ENCODE measurements around the gene CEMIP.

The CEMIP gene

DNA sequence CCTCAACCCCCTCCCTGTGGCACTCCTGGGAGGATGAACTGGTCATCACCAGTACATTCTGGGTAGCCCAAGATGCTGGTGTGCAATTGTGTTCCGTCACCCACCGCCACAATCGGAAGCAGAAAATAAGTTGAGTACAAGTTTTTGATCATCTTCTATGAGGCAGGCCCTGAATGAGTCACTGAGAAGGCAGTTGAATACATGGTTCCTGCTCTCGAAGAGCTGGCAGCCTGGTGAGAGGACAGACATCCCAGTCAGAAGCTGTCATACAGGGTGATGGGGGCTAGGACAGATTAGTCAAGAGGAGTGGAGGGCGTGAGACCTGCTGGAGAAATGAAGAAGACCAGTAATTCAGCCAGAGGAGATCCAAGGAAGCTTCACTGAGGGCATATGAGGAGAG lies 6.2 kb downstream of the CEMIP start:
- DNase-seq (ENCODE audit: low read depth), result no peak

DNA sequence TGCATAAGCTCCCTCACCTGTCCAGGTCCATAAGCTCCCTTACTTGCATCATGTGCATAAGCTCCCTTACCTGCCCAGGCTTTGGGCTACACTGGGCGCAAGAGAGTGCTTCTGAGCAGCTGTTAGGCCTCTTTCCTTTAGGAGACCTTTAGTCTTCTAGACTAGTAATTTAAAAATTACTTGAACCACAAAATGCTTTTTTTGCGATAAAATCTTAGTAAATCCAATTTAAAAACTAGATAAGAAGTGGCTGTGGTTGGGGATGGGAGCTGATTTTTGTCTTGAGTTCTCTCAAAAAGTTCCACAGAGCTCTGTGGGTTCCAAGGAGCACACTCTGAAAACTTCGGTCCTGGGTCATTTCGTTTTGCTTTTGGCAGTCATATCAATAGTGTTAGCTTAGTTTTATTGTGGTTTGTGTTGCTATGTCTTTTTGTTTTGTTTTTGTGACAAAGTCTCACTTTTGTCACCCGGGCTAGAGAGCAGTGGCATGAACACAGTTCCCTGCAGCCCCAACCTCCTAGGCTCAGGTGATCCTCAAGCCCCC lies 6.7 kb downstream of the CEMIP start:
- DNase-seq (ENCODE audit: low read depth), result no peak

GRCh38 chr15:80787316-80787715 lies 8.1 kb downstream of the CEMIP start:
- DNase-seq (ENCODE audit: low read depth), result no peak

DNA sequence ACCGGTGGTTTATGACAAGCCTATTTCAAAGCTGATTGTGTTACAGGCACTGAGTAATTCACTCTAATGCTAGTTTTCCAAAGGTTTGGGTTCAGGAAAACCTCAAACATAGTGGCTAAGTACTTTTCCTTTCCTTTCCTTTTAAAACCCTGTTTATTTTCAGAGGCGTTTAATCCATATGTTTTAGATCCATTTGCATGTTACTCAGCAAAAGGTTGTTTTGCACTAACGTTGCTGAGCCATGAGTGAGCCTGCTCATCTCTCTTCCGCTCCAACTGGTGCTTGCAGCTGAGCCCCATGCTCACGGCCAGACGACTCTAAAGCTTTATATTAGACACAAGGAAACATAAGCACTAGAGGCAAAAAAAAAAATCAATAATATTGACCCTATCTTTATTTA lies 9.4 kb downstream of the CEMIP start:
- DNase-seq (ENCODE audit: low read depth), result no peak

DNA sequence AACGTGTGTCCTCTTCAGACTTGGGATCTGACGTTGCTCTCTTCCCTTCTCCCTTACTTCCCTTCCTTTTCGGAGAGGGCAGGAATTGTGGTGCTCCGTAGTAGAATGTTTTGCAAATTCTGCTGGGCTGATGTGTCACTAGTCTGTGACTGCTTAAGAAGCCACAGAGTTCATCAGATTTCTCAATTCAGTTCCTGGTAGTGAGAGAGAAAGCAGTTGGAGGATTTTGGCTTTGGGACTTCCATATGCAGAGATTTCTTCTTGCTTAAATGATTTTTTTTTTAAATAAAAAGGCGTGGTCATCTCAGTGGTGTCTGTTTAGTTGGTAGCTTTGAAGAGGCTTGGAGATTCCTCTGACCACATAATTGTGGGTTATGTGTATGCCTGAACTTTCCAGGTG lies 10.1 kb downstream of the CEMIP start:
- no peak for DNase-seq (ENCODE audit: low read depth)

DNA sequence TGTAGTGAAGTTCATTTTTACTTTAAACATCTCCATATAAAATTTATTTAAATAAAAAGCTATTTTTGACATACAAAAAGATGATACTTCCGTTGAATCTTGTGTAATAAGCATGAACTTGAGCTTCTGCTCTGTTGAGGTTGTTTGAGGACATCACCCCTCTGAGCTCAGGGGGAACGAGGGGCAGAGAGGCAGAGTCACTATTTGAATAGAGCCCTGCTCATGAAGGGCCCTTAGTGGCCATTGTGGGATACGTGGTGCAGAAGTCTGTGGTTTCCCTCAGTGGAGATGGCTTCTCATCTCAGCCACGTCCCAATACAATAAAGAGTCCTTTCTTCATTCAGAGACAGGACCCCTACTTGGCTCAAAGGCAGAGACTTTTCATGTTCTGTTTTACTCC lies 10.6 kb downstream of the CEMIP start:
- no peak for DNase-seq (ENCODE audit: low read depth)

- no peak for DNase-seq (ENCODE audit: low read depth)
Measured at GRCh38 chr15:80790236-80790635, 11.1 kb downstream of the CEMIP start.

- DNase-seq (ENCODE audit: low read depth), result no peak
Measured at GRCh38 chr15:80791004-80791403, 11.8 kb downstream of the CEMIP start.

- DNase-seq (ENCODE audit: low read depth), result no peak
Measured at GRCh38 chr15:80796407-80796806, 17.2 kb downstream of the CEMIP start.

DNA sequence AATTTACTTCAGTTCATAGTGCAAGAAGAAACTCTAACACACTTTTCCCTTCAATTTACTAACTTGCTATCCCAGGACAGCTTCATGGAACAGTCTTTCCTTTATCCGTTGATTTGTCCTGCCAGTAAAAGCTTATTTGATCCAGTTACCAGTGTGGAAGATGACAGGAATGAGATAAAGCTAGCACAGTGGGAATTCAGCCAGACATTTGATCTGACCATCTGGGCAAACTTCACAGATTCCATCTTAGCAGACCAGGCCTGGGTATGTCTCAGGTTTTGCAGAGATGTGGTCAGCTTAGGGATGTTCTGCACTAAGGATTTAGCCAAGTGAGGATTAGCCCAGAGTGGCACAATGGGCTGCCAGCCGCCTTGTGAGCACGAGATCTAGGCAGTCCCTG lies 19.7 kb downstream of the CEMIP start:
- DNase-seq (ENCODE audit: low read depth), result no peak

DNA sequence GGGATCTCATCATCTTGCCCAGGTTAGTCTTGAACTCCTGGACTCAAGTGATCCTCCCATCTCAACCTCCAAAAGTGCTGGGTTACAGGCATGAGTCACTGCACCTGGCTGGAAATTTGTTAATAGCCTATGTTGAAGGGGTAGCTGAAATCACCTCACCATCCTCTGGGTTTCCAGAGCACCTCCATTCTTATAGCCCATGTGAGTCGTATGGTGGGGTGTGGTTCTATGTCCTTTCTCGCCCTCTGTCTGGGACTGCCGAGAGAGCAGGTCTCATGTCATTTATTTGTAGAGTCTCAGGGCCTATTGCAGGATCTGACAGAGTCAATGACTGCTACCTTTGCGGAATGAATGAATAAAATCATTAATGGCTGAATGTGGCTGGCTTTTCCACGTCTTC lies 20.9 kb downstream of the CEMIP start:
- DNase-seq (ENCODE audit: low read depth), result no peak

DNA sequence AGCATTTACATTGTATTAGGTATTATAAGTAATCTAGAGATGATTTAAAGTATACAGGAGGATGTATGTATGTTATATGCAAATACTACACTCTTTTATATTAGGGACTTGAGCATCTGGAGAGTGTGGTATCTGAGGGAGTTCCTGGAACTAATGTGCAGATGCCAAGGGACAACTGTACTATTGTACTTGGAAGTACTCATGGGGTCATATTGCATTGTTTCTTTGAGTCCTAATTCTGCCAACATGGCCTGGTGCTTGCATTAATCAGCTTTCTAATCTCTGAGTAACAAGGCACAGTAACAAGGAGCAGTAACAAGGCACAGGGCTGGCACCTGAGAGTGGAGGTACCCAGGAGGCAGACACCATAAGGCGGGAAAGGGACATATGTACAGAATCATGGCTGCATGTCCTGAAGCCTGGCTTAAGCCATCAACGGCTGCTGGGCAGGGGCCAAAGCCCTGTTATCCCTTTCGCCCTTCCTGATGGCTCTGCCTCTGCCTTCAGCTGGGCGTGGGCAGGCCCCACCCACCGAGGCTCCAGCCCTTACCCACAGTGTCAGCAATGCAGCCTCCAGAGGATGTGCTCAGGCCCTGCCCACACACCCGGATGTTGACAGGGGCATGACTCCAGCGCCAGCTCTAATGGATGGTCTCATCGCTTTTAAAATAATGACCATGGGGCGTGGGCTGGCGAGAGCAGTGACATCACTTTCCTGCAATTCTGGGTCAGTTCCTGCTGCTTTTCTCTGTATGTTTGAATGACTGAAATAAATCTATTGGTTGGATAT lies 22.9 kb downstream of the CEMIP start:
- no peak for DNase-seq (ENCODE audit: low read depth)

GRCh38 chr15:80803580-80804525 lies 24.7 kb downstream of the CEMIP start:
- DNase-seq (ENCODE audit: low read depth), result no peak

- DNase-seq (ENCODE audit: low read depth), result no peak
Measured at GRCh38 chr15:80804970-80805495, 25.9 kb downstream of the CEMIP start.

DNA sequence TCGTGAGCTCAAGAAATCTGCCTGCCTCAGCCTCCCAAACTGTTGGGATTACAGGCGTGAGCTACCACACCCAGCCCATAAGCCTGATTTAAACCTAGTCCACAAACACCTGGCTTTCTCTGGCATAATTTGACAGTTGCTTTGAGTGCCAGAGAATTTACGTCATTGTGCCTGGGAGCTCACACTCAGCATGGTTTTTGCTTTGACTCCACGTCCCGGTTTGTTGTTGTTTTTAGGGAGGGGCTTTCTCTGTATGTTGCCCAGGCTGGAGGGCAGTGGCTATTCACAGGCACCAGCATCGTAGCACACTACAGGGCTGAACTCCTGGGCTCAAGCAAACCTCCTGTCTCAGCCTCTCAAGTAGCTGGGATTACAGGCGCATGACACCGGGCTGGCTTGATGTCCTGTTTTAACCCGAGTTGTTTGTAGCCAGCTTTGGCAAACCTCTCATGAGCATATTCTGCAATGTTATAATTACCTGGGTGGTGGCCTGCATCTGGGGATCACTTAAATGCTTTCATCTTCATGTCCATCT lies 32.7 kb downstream of the CEMIP start:
- no peak for DNase-seq (ENCODE audit: low read depth)

DNA sequence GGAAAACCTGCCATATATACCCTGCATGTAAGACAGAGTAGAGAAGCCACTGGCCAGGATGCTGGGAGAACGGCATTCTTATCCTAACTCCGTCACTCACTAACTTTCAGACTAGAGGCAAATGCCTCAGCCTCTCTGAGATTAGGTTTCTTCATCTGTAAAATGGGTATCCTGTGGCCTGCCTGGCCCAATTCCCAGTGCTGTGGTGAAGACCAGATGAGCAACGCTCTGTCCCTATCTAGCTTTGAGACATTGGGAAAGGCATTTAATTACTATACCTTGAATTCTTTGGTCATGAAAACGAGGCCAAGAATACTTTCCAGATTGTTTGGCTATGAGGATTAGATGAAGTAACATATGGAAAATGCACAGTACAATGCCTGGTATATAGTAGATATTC lies 35.9 kb downstream of the CEMIP start:
- DNase-seq (ENCODE audit: low read depth), result no peak

- no peak for DNase-seq (ENCODE audit: low read depth)
Measured at GRCh38 chr15:80816049-80816653, 37.0 kb downstream of the CEMIP start.

GRCh38 chr15:80816936-80817335 lies 37.8 kb downstream of the CEMIP start:
- no peak for DNase-seq (ENCODE audit: low read depth)

GRCh38 chr15:80817901-80818300 lies 38.7 kb downstream of the CEMIP start:
- DNase-seq (ENCODE audit: low read depth), result no peak

- no peak for DNase-seq (ENCODE audit: low read depth)
Measured at GRCh38 chr15:80819001-80819400, 39.8 kb downstream of the CEMIP start.

DNA sequence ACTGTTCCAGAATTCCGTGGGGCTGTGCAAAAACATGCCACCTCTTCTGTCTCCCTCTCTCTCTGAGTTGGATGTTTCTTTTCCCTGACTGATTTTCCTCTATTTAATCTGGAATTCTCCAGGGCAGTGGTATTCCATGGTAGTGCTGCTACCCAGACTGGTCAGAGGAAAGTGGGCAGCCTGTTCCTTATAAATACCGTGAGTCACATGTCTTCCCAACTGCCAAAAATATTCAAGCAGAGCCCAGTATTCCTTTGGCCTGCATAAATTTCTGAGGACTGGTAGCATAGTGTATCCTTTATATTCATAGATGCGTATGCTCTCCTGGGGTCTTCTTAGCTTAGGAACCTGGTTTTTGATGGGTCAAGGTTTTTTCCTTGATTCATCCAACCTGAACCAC lies 40.9 kb downstream of the CEMIP start:
- no peak for DNase-seq (ENCODE audit: low read depth)

GRCh38 chr15:80822256-80822655 lies 43.1 kb downstream of the CEMIP start:
- no peak for DNase-seq (ENCODE audit: low read depth)

All from stimulated activated CD8-positive, alpha-beta memory T cell treated with anti-CD3 and anti-CD28 coated beads, Interleukin-12 subunit alpha, Interleukin-12 subunit beta, amount 100 ng/mL, for 4 hours (primary cell).